H1 (cell line): Measurements from ENCODE around the gene TMEM221. TPM values are rescaled to one million over a fixed set of nuclear protein-coding genes. Genes with fewer than 3 reads are reported as not detected.
A peak's percentile ranks its signal among the peaks of the same experiment; 100 is the strongest.

Experiments
- BACH1 ChIP-seq: IDR thresholded peaks from 2 replicates; pipeline ENCODE4 v1.6.1; 2012; ENCODE audit warnings: low read length, improper control_type of control experiment
- BCL11A ChIP-seq, 2 experiments: IDR thresholded peaks; one replicate each; pipeline ENCODE4 v1.6.1; 2011; ENCODE audit warnings: low read depth in 2 of 2, low read length in 2 of 2, mild to moderate bottlenecking in 2 of 2
- CHD1 ChIP-seq: IDR thresholded peaks from 2 replicates; pipeline ENCODE4 v1.6.1; 2012; ENCODE audit warnings: low read depth, low read length, improper control_type of control experiment
- CTCF ChIP-seq, 3 experiments: IDR thresholded peaks; 1 replicate in 2 of 3; 2 replicates in 1 of 3; pipeline versions ENCODE4 v1.5.1 to v1.6.1; 2011; ENCODE audit warnings: low read length in 3 of 3, mild to moderate bottlenecking in 3 of 3, inconsistent platforms in 2 of 3, low read depth in 1 of 3, moderate library complexity in 1 of 3; ENCODE audit not compliant: insufficient read depth in 1 of 3; ENCODE audit errors: control extremely low read depth in 1 of 3
- NRF1 ChIP-seq: IDR thresholded peaks from 2 replicates; pipeline ENCODE4 v1.6.1; 2011; ENCODE audit warnings: mild to moderate bottlenecking, low read depth, low read length, improper control_type of control experiment
- RFX5 ChIP-seq: IDR thresholded peaks from 2 replicates; pipeline ENCODE4 v1.6.1; 2011; ENCODE audit warnings: low read depth, low read length, improper control_type of control experiment, borderline replicate concordance
- SP4 ChIP-seq: IDR thresholded peaks from 2 replicates; pipeline ENCODE4 v1.6.1; 2012; ENCODE audit warnings: low read length, inconsistent platforms
- TCF12 ChIP-seq: IDR thresholded peaks from 2 replicates; pipeline ENCODE4 v1.6.1; 2011; ENCODE audit warnings: low read depth, mild to moderate bottlenecking, low read length
- polyA plus RNA-seq, 7 experiments: library from polyadenylated mRNA; depleted of rRNA in 3 of 7; stranded (reverse) in 5 of 7; unstranded in 2 of 7; fragments of >200 nt in 5 of 7; fragments of 200-250 nt in 2 of 7; gene quantifications; 1 replicate in 5 of 7; 2 replicates in 1 of 7; 4 replicates in 1 of 7; pipeline versions ENCODE4 v1.2.1 to v1.2.3, GENCODE V29; 2011 to 2013; ENCODE audit warnings: missing spikeins in 2 of 7, mixed read lengths in 2 of 7
- total RNA-seq: library from RNA; stranded (reverse); fragmentation: NEBNext Ultra II Directional; extraction: Animal tissue kit (Norgen Biotek cat#: 25700); gene quantifications from 2 replicates; pipeline ENCODE4 v1.2.1, GENCODE V29; 2021

TMEM221 gene
- total and polyA plus RNA-seq, 2 of the 8 experiments (the other 6 are each of a cell fraction or from before 2014, with no cell fraction given) = 1.4 to 2.0 TPM

GRCh38 chr19:17390665-17391370, 57.6 kb downstream of the TMEM221 start (continued):
- TF ChIP-seq TCF12 = no peak
- no peak for TF ChIP-seq BCL11A (IDR thresholded peaks at IDR 0.05; ENCODE audit: low read depth in 2 of 2, low read length in 2 of 2)
- no peak for TF ChIP-seq CHD1
- TF ChIP-seq RFX5 = no peak
- TF ChIP-seq NRF1 = peak; percentile 48
- peak; percentile 79 to 87 (median 79) for TF ChIP-seq CTCF (IDR thresholded peaks at IDR 0.05; ENCODE audit: control extremely low read depth in 1 of 3, insufficient read depth in 1 of 3, low read depth in 1 of 3, low read length in 3 of 3)
- TF ChIP-seq BACH1 = peak; percentile 32; the same call in 1 of the 2 replicates
- TF ChIP-seq SP4 = 0 out of 2 replicates have a peak, but pooled peaks have one; percentile 49
